Neural cell (in vitro differentiated cells): ENCODE data around the gene DHRS1. TPM values are rescaled to one million over a fixed set of nuclear protein-coding genes. Genes with fewer than 3 reads are reported as not detected.
A peak's percentile ranks its signal among the peaks of the same experiment; 100 is the strongest.
"Not testable (repeated sequence)": the region's sequence is repeated elsewhere in the genome, so short reads cannot be mapped to it uniquely, and the experiment has no call there.

Experiments used
- H2AFZ ChIP-seq: fragments of 200-600, 300-800 bp; sonication (generic), shearing (Covaris generic); 2 replicates; pipeline ENCODE4 v1.6.0; 2014; ENCODE audit warnings: low read depth, mild to moderate bottlenecking, antibody characterized with exemption, low read length, moderate library complexity
- H3F3A ChIP-seq: fragments of 200-600 bp; shearing (Covaris generic); 2 replicates; pipeline ENCODE4 v1.6.1; 2016; ENCODE audit warnings: mild to moderate bottlenecking, moderate library complexity, mixed read lengths, antibody characterized with exemption, low read length; ENCODE audit not compliant: insufficient read depth, poor library complexity, severe bottlenecking
- H3K27ac ChIP-seq: fragments of 200-600, 300-800 bp; sonication (generic), shearing (Covaris generic); 2 replicates; pipeline ENCODE4 v1.5.1; 2014; ENCODE audit warnings: mild to moderate bottlenecking, low read length, moderate library complexity
- H3K27me3 ChIP-seq: fragments of 300-800, 200-600 bp; sonication (generic), shearing (Covaris generic); 2 replicates; pipeline ENCODE4 v1.6.0; 2014; ENCODE audit warnings: mild to moderate bottlenecking, low read depth, low read length, moderate library complexity; ENCODE audit not compliant: insufficient read depth
- H3K36me3 ChIP-seq: fragments of 300-800, 200-600 bp; sonication (generic), shearing (Covaris generic); 2 replicates; pipeline ENCODE4 v1.5.1; 2014; ENCODE audit warnings: mild to moderate bottlenecking, antibody characterized with exemption, low read length, moderate library complexity; ENCODE audit not compliant: insufficient read depth
- H3K4me2 ChIP-seq: fragments of 300-800, 200-600 bp; sonication (generic), shearing (Covaris generic); 2 replicates; pipeline ENCODE4 v1.6.0; 2014; ENCODE audit warnings: mild to moderate bottlenecking, low read length
- H3K4me3 ChIP-seq: fragments of 300-800, 200-600 bp; sonication (generic), shearing (Covaris generic); 2 replicates; pipeline ENCODE4 v1.5.1; 2014; ENCODE audit warnings: mild to moderate bottlenecking, low read length, moderate library complexity
- H3K79me2 ChIP-seq: fragments of 200-600 bp; shearing (Covaris generic); replicated peaks from 2 replicates; pipeline ENCODE4 v1.6.0; 2014; ENCODE audit warnings: mild to moderate bottlenecking, low read length, moderate library complexity; ENCODE audit not compliant: insufficient read depth
- H3K9ac ChIP-seq: fragments of 300-800, 200-600 bp; sonication (generic), shearing (Covaris generic); 2 replicates; pipeline ENCODE4 v1.6.1; 2016; ENCODE audit warnings: mild to moderate bottlenecking, low read length, mixed read lengths
- H3K9me2 ChIP-seq: fragments of 200-600 bp; shearing (Covaris generic); 2 replicates; pipeline ENCODE4 v1.6.1; 2016; ENCODE audit warnings: mild to moderate bottlenecking, low read length, mixed read lengths; ENCODE audit not compliant: insufficient read depth
- H3K9me3 ChIP-seq: fragments of 200-600, 300-800 bp; sonication (generic), shearing (Covaris generic); 2 replicates; pipeline ENCODE4 v1.6.1; 2016; ENCODE audit warnings: mild to moderate bottlenecking, mixed run types, low read length, moderate library complexity, mixed read lengths
- H4K20me1 ChIP-seq: fragments of 200-600 bp; shearing (Covaris generic); 2 replicates; pipeline ENCODE4 v1.6.1; 2016; ENCODE audit warnings: mild to moderate bottlenecking, mixed run types; ENCODE audit not compliant: insufficient read depth
- EP300 ChIP-seq: fragments of 450-650 bp; conservative IDR thresholded peaks from 2 replicates; pipeline ENCODE4 v1.6.1; 2014; ENCODE audit warnings: antibody characterized with exemption, mild to moderate bottlenecking, moderate library complexity; ENCODE audit not compliant: poor library complexity, severe bottlenecking
- EZH2 ChIP-seq: fragments of 200-600, 300-800 bp; shearing (Covaris generic), sonication (generic); IDR thresholded peaks from 2 replicates; pipeline ENCODE4 v1.6.1; 2014; ENCODE audit warnings: antibody characterized with exemption, low read length, borderline replicate concordance, mild to moderate bottlenecking; ENCODE audit not compliant: insufficient read depth, poor library complexity, severe bottlenecking
- MXI1 ChIP-seq: fragments of 450-650 bp; conservative IDR thresholded peaks from 2 replicates; pipeline ENCODE4 v1.6.1; 2014; ENCODE audit warnings: antibody characterized with exemption, mild to moderate bottlenecking; ENCODE audit not compliant: poor library complexity, severe bottlenecking
- POLR2AphosphoS5 ChIP-seq: IDR thresholded peaks from 2 replicates; pipeline ENCODE4 v1.6.1; 2012
- RAD21 ChIP-seq: fragments of 450-650 bp; conservative IDR thresholded peaks from 2 replicates; pipeline ENCODE4 v1.6.1; 2014; ENCODE audit warnings: antibody characterized with exemption, mild to moderate bottlenecking, moderate library complexity
- SMC3 ChIP-seq: fragments of 450-650 bp; conservative IDR thresholded peaks from 2 replicates; pipeline ENCODE4 v1.6.1; 2014; ENCODE audit warnings: antibody characterized with exemption, mild to moderate bottlenecking, moderate library complexity; ENCODE audit not compliant: poor library complexity
- TAF1 ChIP-seq: IDR thresholded peaks from 2 replicates; pipeline ENCODE4 v1.6.1; 2012; ENCODE audit warnings: low read depth
- polyA plus RNA-seq: library from polyadenylated mRNA; depleted of rRNA; stranded (reverse); fragments of >200 nt; gene quantifications from 2 replicates; pipeline ENCODE4 v1.2.3, GENCODE V29; 2014
- TF ChIP-seq, protein P1 (sequence below): fragments of 450-650 bp; IDR thresholded peaks from 2 replicates; pipeline ENCODE4 v1.5.1; 2014; ENCODE audit warnings: antibody characterized with exemption, mild to moderate bottlenecking, moderate library complexity; ENCODE audit not compliant: poor library complexity, severe bottlenecking
- TF ChIP-seq, protein P2 (sequence below): IDR thresholded peaks from 2 replicates; pipeline ENCODE4 v1.6.1; 2012; ENCODE audit warnings: borderline replicate concordance

DHRS1 gene
- polyA plus RNA-seq, 1 donor from 2014 or later, result 6.9 TPM

DNA sequence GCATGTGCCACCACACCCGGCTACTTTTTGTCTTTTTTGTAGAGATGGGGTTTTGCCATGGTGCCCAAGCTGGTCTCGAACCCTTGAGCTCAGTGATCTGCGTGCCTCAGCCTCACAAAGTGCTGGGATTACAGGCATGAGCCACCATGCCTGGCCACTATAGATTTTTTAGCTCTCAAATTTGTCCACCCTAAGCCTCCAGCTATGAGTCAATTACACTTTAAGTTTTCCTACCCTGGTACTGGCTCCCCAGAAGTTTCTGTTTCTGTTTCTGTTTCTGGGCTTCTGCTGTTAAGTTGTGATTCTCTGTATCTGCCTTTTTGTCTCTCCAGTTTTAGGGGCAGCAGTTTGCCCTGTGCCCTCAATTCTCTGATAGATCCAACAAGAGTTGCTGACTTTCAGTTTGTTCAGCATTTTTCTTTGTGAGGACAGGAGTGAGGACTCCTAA, 52.8 kb downstream of the DHRS1 start:
- Histone ChIP-seq H3K4me3 (no peak overlapping the region), H3K9me3 (no peaks in the 10 kb centered on the region), H4K20me1 (no peaks in the 10 kb centered on the region), H3K9me2 (no peaks in the 10 kb centered on the region), H3K9ac (no peak overlapping the region), H3K27me3 (no peaks in the 10 kb centered on the region), H3K36me3 (no peaks in the 10 kb centered on the region), H3K79me2 (peaks cover under 1% of the 10 kb centered on the region), H3K27ac (no peak overlapping the region), H2AFZ (no peak overlapping the region), H3F3A (peaks cover 5% of the 10 kb centered on the region), H3K4me2 (no peak overlapping the region)
- TF ChIP-seq RAD21, result no peak
- TF ChIP-seq MXI1, result no peak
- no peak for TF ChIP-seq TAF1
- no peak for TF ChIP-seq SMC3
- TF ChIP-seq EZH2, result no peak
- no peak for TF ChIP-seq POLR2AphosphoS5
- TF ChIP-seq EP300, result no peak
- TF ChIP-seq, protein P1, sequence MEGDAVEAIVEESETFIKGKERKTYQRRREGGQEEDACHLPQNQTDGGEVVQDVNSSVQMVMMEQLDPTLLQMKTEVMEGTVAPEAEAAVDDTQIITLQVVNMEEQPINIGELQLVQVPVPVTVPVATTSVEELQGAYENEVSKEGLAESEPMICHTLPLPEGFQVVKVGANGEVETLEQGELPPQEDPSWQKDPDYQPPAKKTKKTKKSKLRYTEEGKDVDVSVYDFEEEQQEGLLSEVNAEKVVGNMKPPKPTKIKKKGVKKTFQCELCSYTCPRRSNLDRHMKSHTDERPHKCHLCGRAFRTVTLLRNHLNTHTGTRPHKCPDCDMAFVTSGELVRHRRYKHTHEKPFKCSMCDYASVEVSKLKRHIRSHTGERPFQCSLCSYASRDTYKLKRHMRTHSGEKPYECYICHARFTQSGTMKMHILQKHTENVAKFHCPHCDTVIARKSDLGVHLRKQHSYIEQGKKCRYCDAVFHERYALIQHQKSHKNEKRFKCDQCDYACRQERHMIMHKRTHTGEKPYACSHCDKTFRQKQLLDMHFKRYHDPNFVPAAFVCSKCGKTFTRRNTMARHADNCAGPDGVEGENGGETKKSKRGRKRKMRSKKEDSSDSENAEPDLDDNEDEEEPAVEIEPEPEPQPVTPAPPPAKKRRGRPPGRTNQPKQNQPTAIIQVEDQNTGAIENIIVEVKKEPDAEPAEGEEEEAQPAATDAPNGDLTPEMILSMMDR, result no peak
- TF ChIP-seq, protein P2, sequence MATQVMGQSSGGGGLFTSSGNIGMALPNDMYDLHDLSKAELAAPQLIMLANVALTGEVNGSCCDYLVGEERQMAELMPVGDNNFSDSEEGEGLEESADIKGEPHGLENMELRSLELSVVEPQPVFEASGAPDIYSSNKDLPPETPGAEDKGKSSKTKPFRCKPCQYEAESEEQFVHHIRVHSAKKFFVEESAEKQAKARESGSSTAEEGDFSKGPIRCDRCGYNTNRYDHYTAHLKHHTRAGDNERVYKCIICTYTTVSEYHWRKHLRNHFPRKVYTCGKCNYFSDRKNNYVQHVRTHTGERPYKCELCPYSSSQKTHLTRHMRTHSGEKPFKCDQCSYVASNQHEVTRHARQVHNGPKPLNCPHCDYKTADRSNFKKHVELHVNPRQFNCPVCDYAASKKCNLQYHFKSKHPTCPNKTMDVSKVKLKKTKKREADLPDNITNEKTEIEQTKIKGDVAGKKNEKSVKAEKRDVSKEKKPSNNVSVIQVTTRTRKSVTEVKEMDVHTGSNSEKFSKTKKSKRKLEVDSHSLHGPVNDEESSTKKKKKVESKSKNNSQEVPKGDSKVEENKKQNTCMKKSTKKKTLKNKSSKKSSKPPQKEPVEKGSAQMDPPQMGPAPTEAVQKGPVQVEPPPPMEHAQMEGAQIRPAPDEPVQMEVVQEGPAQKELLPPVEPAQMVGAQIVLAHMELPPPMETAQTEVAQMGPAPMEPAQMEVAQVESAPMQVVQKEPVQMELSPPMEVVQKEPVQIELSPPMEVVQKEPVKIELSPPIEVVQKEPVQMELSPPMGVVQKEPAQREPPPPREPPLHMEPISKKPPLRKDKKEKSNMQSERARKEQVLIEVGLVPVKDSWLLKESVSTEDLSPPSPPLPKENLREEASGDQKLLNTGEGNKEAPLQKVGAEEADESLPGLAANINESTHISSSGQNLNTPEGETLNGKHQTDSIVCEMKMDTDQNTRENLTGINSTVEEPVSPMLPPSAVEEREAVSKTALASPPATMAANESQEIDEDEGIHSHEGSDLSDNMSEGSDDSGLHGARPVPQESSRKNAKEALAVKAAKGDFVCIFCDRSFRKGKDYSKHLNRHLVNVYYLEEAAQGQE, result no peak

DNA sequence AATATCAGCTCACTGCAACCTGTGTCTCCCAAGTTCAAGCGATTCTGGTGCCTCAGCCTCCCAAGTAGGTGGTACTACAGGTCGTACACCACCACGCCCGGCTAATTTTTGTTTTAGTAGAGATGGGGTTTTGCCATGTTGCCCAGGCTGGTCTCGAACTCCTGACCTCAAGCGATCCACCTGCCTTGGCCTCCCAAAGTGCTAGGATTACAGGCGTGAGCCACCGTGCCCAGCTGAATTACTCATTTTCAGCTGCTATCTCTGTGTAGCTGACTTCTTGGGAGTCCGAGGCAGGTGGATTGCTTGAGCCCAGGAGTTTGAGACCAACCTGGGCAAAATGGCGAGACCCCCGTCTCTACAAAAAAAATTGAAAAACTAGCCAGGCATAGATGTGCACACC, 54.2 kb downstream of the DHRS1 start:
- not testable (repeated sequence) for H3K4me3 ChIP-seq, H4K20me1 ChIP-seq, H3K9me3 ChIP-seq, H2AFZ ChIP-seq, H3K9ac ChIP-seq, H3K9me2 ChIP-seq, H3K27ac ChIP-seq, H3K27me3 ChIP-seq, H3K4me2 ChIP-seq, H3F3A ChIP-seq, H3K36me3 ChIP-seq
- peaks cover 15% of the 10 kb centered on the region for H3K79me2 ChIP-seq

DNA sequence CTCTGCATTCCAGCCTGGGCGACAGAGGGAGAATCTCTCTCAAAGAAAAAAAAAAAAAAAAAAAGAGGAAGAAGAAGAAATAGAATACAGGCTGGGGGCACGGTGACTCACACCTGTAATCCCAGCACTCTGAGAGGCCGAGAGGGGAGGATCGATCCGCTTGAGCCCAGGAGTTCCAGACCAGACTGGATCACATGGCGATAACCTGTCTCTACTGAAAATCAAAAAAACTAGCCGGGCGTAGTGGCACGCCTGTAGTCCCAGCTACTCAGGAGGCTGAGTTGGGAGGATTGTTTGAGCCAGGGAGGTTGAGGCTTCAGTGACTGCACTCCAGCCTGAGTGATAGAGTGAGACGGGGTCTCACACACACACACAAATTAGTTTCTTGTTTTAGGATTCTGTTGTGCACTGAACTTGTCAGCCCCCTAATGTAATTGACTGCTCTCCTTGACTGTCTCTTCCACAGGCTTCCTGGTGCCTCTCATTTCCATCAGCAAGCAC, 56.2 kb downstream of the DHRS1 start:
- H4K20me1 ChIP-seq, result peaks cover 5% of the 10 kb centered on the region
- H3K27me3 ChIP-seq, result no peaks in the 10 kb centered on the region
- H3K4me2 ChIP-seq, result peak overlapping the region; percentile 63
- peak overlapping the region; percentile 95 for H3K27ac ChIP-seq
- peak overlapping the region; percentile 63 for H2AFZ ChIP-seq
- H3F3A ChIP-seq, result peaks cover 5% of the 10 kb centered on the region
- H3K4me3 ChIP-seq, result peak overlapping the region; percentile 79
- H3K36me3 ChIP-seq, result peaks cover 16% of the 10 kb centered on the region
- peaks cover 21% of the 10 kb centered on the region for H3K79me2 ChIP-seq
- TF ChIP-seq, protein P2, result no peak
- TF ChIP-seq POLR2AphosphoS5 (no peak), MXI1 (no peak), TAF1 (no peak), RAD21 (no peak), SMC3 (no peak), EZH2 (no peak), EP300 (no peak)
- TF ChIP-seq, protein P1, result no peak
- H3K9me2 ChIP-seq, result no peaks in the 10 kb centered on the region
- no peaks in the 10 kb centered on the region for H3K9me3 ChIP-seq
- H3K9ac ChIP-seq, result peak overlapping the region; percentile 85
